EH (cell line): Measurements from ENCODE around the gene PCDHGA7.
A peak's percentile ranks its signal among the peaks of the same experiment; 100 is the strongest.
"Not testable (repeated sequence)": the region's sequence is repeated elsewhere in the genome, so short reads cannot be mapped to it uniquely, and the experiment has no call there.

Source experiments
- DNase-seq: peaks from one replicate; pipeline ENCODE4 v3.0.0-alpha.2; 2015; ENCODE audit warnings: low read depth

Gene PCDHGA7

GRCh38 chr5:141366016-141366896, 16.3 kb upstream of the PCDHGA7 start:
- no peak for DNase-seq

GRCh38 chr5:141369994-141370848, 12.3 kb upstream of the PCDHGA7 start, which contains the start of gene PCDHGB3:
PCDHGB3 (plus strand) TSS chr5:141370242; CDS start chr5:141370395, 153 bp downstream.
- peak; percentile 79 for DNase-seq

GRCh38 chr5:141371572-141372475, 10.7 kb upstream of the PCDHGA7 start:
- no peak for DNase-seq

GRCh38 chr5:141373673-141374317, 8.7 kb upstream of the PCDHGA7 start, which contains the start of gene PCDHGA6:
PCDHGA6 (plus strand) TSS chr5:141373891; CDS start chr5:141374084, 193 bp downstream.
- peak; percentile 48 for DNase-seq

GRCh38 chr5:141374627-141375026, 7.9 kb upstream of the PCDHGA7 start:
- no peak for DNase-seq

GRCh38 chr5:141375444-141376155, 6.9 kb upstream of the PCDHGA7 start:
- not testable (repeated sequence) for DNase-seq

- DNase-seq = no peak
Measured at GRCh38 chr5:141383345-141383744, 803 bp downstream of the PCDHGA7 start.

DNA sequence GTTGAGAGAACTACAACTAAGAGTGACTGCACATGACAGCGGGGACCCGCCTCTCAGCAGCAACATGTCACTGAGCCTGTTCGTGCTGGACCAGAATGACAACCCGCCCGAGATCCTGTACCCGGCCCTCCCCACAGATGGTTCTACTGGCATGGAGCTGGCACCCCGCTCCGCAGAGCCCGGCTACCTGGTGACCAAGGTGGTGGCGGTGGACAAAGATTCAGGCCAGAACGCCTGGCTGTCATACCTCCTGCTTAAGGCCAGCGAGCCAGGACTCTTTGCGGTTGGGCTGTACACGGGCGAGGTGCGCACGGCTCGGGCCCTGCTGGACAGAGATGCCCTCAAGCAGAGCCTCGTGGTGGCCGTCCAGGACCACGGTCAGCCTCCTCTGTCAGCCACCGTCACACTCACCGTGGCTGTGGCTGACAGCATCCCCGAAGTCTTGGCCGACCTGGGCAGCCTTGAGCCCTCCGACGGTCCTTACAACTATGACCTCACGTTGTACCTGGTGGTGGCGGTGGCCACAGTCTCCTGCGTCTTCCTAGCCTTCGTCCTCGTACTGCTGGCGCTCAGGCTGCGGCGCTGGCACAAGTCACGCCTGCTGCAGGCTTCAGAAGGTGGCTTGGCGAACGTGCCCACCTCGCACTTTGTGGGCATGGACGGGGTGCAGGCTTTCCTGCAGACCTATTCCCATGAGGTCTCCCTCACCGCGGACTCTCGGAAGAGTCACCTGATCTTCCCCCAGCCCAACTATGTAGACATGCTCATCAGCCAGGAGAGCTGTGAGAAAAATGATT, 2.1 kb downstream of the PCDHGA7 start:
- DNase-seq = no peak

GRCh38 chr5:141387557-141388311, 5.2 kb downstream of the PCDHGA7 start, which contains the start of gene PCDHGB4:
PCDHGB4 (plus strand) TSS chr5:141387698; CDS start chr5:141387885, 187 bp downstream.
- DNase-seq = peak; percentile 32

- no peak for DNase-seq
Measured at GRCh38 chr5:141388661-141389060, 6.1 kb downstream of the PCDHGA7 start.

GRCh38 chr5:141389153-141390042, 6.9 kb downstream of the PCDHGA7 start:
- no peak for DNase-seq

DNA sequence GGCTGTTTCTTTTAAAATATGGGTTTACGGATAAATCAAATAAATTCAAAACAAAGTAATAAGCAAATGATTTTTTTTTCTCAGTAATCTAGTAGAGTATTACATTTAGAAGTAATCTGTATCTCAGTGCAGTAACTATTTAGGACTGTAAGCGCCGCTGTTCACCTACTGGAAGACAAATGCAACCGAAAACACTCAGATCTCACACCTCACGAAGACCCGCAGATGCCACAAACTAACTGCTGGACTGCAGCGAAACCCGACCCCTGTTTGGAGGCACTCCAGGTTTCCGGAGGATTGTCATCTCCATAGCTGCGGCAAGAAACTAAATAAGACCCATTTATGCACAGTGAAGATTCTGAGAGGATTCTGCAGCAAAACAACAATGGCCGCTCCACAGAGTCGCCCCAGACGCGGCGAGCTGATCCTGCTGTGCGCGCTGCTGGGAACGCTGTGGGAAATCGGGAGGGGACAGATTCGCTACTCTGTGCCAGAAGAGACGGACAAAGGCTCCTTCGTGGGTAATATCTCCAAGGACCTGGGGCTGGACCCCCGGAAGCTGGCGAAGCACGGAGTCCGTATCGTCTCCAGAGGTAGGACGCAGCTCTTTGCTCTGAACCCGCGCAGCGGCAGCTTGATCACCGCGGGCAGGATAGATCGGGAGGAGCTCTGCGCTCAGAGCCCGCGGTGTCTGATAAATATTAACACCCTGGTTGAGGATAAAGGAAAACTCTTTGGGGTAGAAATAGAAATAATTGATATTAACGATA, 10.1 kb downstream of the PCDHGA7 start, which contains the start of gene PCDHGA8:
Gene PCDHGA8 (plus strand): TSS at position 205 of the 770 bp plus-strand sequence. CDS start 181 bp downstream, at position 386.
- DNase-seq = peak; percentile 30

DNA sequence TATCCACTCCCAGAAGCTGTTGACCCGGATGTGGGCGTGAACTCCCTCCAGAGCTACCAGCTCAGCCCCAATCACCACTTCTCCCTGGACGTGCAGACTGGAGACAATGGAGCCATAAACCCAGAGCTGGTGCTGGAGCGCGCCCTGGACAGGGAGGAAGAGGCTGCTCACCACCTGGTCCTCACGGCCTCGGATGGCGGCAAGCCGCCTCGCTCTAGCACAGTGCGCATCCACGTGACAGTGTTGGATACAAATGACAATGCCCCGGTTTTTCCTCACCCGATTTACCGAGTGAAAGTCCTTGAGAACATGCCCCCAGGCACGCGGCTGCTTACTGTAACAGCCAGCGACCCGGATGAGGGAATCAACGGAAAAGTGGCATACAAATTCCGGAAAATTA, 10.7 kb downstream of the PCDHGA7 start:
- DNase-seq = no peak

DNA sequence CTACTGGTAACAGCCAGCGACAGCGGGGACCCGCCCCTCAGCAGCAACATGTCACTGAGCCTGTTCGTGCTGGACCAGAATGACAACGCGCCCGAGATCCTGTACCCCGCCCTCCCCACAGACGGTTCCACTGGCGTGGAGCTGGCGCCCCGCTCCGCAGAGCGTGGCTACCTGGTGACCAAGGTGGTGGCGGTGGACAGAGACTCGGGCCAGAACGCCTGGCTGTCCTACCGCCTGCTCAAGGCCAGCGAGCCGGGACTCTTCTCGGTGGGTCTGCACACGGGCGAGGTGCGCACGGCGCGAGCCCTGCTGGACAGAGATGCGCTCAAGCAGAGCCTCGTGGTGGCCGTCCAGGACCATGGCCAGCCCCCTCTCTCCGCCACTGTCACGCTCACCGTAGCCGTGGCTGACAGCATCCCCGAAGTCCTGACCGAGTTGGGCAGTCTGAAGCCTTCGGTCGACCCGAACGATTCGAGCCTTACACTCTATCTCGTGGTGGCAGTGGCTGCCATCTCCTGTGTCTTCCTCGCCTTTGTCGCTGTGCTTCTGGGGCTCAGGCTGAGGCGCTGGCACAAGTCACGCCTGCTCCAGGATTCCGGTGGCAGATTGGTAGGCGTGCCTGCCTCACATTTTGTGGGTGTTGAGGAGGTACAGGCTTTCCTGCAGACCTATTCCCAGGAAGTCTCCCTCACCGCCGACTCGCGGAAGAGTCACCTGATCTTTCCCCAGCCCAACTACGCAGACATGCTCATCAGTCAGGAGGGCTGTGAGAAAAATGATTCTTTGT, 12.1 kb downstream of the PCDHGA7 start:
- DNase-seq = not testable (repeated sequence)

GRCh38 chr5:141397756-141398551, 15.4 kb downstream of the PCDHGA7 start, which contains the start of gene PCDHGB5:
PCDHGB5 (plus strand) TSS chr5:141397947; CDS start chr5:141398128, 181 bp downstream.
- DNase-seq = peak; percentile 73
